ENCODE measurements around the gene ECM2.

- no peak for TF ChIP-seq CTCF (IDR thresholded peaks at IDR 0.05; ENCODE audit: insufficient read depth, low read length, poor library complexity, severe bottlenecking)
- no peak for TF ChIP-seq EZH2phosphoT487 (conservative IDR thresholded peaks at IDR 0.05; ENCODE audit: low read length)
Measured at GRCh38 chr9:92524881-92525280, 10.9 kb downstream of the ECM2 start.

Data from SU-DHL-6 (cell line).